Jurkat, Clone E6-1 (cell line): ENCODE data around the gene CKAP2L.

ENCODE experiments used
- DNase-seq: peaks from one replicate; pipeline ENCODE4 v3.0.0-alpha.2; 2011; ENCODE audit warnings: low read depth, low spot score
- H3K4me3 ChIP-seq: 2 replicates; pipeline ENCODE4 v1.5.1; 2011; ENCODE audit warnings: mild to moderate bottlenecking, low read length, control low read depth, moderate library complexity

Gene CKAP2L

DNA sequence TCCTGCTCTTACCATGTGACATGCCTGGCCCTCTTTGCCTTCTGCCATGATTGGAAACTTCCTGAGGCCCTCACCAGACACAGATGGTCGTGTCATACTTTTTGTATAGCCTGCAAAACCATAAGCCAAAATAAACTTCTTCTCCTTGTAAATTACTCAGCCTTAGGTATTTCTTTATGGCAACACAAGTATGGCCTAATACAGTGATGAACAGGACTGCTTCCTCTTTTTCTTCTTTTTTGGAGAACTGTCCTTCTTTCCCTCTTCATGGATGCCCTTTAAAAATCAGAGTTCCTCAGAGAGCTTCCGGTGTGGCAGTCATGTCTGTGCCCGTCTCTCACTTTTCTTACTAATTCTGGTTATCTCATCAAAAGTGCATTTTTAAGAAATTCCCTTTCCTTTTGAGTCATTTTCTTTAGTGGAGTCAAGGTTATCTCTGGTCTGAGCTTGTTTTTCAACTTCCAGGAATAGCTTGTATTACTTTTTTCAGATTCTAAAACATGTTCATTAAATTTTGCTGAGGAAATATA is 29.1 kb upstream of the CKAP2L start:
- no peak overlapping the region for H3K4me3 ChIP-seq

DNA sequence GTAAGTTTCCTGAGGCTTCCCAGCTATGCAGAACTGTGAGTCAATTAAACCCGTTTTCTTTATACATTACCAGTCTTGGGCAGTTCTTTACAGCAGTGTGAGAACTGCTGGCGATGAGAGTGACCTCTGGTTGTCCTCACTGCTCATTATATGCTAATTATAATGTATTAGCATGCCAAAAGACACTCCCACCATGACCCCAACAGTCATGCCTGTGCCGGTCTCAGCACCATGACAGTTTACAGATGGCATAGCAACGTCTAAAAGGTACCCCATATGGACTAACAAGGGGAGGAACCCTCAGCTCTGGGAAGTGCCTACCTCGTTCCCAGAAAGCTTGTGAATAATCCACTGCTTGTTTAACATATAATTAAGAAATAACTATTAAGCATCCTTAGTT is 28.0 kb upstream of the CKAP2L start:
- DNase-seq, result no peak
- H3K4me3 ChIP-seq, result no peak overlapping the region

More for the DNA sequence above, 29.1 kb upstream of the CKAP2L start:
- no peak for DNase-seq

DNA sequence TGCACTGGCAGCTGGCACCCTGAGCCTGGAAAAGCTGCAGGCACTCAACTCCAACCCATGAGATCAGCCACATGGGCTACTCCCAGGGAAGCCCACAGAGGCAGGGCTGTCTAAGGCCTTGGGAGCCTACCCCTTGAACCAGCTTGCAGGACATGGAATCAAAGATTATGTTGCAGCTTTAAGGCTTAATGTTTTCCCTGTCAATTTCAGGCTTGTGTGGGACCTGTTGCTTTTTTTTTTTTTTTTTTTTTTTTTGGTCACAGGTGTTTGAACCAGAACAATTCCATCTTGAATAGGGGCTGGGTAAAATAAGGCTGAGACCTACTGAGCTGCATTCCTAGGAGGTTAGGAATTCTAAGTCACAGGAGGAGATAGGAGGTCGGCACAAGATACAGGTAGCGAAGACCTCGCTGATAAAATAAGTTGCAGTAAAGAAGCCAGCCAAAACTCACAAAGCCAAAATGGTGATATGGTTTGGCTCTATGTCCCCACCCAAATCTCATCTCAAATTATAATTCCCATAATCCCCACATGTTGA is 27.4 kb upstream of the CKAP2L start:
- no peak for DNase-seq
- H3K4me3 ChIP-seq, result no peak overlapping the region

DNA sequence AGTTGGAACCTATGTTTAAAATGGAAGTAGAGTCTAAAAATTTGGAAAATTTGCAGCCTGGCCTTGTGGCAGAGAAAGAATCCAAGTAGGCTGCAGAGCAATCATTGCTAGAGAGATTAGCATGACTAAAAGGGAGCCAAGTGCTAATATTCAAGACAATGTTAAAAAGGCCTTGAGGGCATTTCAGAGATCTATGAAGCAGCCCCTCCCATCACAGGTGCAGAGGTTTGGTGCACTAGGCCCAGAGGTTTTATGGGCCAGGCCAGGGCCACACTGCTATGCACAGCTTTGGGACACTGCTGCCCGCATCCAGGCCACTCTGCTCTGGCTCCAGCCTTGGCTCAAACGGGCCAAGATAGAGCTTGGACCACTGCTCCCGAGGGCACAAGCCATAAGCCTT is 26.6 kb upstream of the CKAP2L start:
- H3K4me3 ChIP-seq, result no peak overlapping the region
- no peak for DNase-seq

DNA sequence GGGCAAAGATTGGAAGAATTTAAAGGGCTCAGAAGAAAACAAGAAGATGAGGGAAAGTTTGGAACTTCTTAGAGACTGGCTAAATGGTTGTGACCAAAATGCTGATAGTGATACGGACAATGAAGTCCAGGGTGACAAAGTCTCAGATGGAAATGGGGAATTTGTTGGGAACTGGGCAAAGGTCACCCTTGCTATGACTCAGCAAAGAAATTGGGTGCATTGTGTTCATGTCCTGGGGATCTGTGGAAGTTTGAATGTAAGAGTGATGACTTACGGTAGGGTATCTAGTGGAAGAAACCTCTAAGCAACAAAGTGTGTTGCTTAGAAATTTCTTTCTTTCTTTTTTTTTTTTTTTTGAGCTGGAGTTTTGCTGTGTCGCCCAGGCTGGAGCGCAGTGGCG is 25.9 kb upstream of the CKAP2L start:
- no peak for DNase-seq
- no peak overlapping the region for H3K4me3 ChIP-seq

DNA sequence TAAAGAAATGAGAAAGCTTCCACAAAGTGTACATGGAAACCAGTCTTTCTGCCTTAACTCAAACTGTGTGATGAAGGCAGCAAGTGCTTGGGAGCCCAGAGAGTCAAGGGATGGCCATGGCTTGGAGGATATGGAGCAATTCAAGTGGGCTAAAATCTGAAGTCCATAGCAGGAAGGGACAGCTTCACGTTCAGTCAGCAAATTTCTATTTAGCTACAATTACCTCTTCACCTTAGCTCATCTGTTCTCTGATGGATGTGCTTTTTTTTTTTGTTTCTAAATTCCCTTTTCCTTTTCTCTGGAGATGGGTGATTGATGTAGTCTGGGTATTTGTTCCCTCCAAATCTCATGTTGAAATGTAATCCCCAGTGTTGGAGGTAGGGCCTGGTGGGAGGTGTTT is 24.8 kb upstream of the CKAP2L start:
- DNase-seq, result no peak
- no peak overlapping the region for H3K4me3 ChIP-seq

DNA sequence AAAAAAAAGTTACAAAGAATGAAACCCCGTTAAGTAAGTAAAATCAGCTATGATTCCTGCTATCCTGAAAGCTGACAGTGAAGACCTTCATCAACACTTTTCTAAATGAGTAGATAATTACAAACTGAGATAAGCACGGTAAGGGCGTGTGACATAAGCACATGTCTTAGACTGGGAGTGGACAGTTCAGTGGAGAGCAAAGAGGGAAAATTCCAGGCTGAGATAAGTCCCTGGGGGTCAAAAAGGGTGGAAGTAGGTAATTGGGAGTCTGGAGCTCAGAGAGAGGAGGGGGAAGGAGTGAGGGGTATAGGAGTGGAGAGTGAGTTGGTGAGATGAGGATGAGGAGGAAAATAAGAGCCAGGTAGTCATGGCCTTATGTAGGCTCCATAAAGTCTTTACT is 24.2 kb upstream of the CKAP2L start:
- no peak overlapping the region for H3K4me3 ChIP-seq
- no peak for DNase-seq

DNA sequence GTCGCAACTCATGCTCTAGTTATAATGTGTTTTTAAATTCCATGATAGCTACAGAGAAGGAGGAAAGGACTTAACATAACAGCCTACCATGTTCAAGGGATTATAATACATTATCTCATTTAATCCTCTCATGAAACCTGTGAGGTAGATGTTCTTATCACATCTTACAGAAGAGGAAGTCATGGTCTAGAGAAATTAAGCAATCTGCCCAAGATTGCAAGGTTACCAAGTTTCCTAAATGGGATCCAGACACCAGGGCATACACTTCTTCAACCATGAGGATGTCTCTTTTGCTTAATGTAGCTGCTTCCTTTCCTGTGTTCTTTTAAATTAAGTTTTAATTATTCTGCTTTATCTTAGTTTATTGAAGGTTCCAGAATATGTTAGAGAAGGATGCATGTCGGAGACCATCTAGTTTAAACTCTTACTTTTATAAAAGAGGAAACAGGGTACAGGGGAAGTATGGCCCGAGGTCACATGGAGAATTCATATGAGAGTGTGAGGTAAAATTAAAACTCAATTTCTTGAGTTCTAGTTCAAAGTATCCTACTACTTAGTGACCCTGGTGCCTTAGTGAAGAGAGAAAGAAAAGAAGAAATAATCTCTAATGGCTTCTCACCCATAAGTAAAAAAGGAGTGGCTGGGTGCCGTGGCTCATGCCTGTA is 23.5 kb upstream of the CKAP2L start:
- no peak for DNase-seq
- H3K4me3 ChIP-seq, result no peak overlapping the region

DNA sequence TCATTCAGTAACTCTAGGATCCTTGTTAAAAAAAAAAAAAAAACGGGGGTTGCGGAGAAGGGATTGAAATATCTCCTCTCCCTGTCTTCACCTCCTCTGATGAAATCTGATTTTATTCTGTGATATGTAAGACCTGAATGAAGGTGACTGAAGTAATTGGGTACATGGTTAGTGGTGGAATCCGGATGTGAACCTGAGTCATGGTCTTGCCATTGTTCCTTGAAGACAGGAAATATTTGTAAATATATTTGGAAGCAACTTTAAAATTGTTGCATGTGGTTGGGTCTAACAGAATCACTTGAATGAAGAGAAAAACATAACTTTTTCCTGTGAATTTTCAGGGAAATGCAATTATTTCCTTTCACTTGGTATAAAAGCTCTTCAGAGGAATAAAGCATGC is 22.9 kb upstream of the CKAP2L start:
- H3K4me3 ChIP-seq, result no peak overlapping the region
- no peak for DNase-seq

DNA sequence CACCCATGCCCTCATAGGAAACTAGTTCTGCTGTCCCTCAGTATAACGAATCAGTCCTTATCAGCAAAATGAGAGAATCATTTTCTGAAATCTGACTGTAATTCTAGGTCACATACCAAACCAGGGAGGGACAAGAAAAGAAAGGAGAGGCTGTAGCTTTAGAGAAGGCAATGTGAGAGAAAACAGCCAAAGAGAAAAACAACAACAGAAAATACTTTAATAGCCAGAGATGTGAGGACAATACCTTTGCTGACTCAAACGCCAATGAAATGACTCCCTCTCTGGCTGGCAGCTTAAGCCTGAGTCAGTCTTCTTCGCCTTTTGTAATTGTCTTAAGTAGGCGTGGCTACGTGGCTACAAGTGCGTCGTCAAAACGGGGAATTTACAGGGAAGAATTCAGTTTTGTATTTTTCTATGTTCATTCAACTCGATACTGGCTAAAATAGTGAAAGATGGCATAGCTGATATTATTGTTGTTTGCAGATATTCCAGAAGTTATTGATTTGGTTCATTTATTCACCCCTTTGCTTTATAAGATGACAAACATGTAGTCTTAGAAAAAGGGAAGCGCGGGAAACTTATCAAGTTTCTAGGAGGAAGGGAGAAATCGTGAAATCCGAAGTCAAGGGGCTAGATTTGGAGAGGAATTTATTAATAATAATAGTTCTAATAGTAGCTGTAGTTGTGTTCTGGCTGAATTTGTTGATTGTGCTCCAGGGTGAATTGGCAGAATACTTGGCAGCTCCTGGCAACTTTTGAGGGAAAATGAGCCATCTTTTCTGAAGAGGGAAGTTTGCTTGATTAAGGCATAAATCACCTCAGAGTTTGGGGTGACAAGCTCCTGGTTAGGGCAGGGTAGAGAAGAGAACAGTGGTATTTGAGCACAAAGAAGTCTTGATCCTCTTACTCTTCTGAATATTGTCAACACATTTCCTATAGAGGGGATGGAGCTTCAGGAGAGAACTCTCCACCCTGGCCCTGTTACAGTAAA is 20.1 kb upstream of the CKAP2L start, which contains the start of gene IL1A:
Gene IL1A (minus strand): TSS at position 295 of the 991 bp plus-strand sequence. CDS start 723 bp downstream, outside the sequence.
- no peak within 1 kb of the TSS for H3K4me3 ChIP-seq
- DNase-seq, result no peak

DNA sequence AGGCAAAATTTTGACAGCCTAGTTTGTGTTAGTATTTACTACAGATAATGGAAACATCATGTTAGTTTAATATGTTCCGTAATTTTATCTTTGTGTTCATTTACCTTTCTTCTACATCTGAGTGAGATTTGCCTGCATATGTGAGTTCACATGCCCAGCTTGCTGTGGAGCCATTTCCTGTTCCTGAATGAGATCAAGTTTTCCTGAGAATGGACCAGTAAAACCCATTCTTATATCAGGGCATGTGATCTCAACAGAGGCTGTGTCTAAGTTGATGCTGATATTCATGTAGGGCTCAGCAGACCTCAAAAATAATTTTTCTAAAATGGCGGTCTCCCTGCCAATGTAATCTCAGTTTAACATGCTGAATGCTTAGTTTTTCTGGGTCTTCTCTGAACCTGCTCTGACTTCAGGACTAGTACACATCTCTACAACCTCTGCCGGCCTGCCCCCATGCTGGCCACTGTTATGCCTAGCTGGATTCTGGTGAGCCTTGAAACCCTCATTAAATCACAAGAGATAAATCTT is 18.8 kb upstream of the CKAP2L start:
- H3K4me3 ChIP-seq, result no peak overlapping the region
- no peak for DNase-seq

DNA sequence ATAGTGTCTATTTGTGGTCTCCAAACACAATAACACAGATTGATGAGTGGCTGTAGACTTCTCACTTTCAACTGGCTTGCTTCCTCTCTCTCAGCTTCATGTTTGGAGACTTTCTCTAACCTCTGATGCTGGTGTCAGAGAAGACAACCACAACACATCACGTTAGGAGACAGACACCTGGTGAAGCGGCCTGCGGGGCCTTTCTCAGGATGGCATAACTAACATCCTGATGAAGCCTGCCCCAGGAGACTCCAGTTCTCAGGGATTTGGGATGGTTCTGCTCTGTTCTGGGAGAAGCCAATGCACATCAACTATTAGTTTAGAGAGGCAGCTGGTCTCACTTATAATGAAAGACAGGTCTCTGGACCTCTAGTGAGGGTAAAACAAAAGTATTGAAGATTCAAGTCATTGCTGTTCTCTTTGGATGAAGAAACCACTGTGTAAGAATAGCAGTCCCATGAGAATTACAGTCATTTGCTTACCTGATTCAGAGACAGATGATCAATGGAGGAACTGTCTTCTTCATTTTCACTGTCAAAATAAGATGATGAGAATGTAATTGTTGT is 17.9 kb upstream of the CKAP2L start:
- no peak for DNase-seq
- no peak overlapping the region for H3K4me3 ChIP-seq

DNA sequence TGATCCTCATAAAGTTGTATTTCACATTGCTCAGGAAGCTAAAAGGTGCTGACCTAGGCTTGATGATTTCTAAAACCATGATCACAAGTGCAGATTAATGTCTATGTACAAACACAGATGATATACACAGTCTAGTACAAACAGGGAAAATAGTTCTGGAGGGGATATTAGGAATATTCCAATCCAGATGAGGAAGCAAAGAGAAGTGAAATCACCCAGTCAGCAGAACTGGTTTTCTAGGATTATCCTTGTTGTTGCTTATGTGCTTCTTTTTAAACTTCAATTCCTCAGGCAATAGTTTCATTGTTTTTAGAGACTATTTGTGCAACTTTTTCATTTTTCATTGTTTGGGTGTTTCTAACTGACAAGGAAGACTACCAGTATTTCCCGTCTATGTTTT is 15.2 kb upstream of the CKAP2L start:
- no peak overlapping the region for H3K4me3 ChIP-seq

DNA sequence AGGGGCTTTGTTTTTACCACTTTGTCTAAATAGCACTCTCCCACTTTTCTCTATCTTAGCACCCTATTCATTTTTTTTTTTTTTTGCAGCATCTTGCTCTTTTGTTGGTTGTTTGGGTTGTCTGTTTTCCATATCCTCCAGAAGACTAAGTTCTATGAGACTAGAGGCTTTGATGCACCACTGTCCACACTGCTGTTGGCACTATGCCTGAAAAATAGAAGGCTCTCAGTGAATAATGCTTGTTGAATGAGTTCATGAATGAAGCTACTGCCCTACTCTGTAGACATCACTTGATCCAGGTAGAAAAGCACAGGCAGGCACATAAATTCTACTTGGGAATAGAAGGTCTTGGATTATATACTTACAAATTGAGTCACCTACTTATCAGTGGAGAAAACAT is 12.6 kb upstream of the CKAP2L start:
- no peak overlapping the region for H3K4me3 ChIP-seq
- no peak for DNase-seq

More for the DNA sequence above, 15.2 kb upstream of the CKAP2L start:
- DNase-seq, result no peak

DNA sequence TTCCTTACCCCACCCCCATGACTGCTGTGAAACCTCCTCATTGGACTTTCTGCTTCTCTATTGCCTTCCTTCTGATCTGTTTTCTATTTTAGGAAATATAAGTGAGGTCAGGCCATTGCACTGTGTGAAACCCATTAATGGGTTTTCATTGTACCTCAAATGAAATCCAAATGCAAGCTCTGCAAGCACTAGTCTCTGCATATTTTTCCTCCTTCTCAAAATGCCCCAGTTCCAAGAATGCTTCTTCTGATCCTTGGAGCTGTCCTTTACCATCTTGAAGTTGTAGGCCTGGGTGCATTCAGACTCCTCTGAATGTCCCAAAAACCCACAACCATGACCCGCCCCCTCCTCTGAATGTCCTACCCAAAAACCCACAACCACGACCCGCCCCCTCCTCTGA is 11.7 kb upstream of the CKAP2L start:
- DNase-seq, result no peak
- H3K4me3 ChIP-seq, result no peak overlapping the region

DNA sequence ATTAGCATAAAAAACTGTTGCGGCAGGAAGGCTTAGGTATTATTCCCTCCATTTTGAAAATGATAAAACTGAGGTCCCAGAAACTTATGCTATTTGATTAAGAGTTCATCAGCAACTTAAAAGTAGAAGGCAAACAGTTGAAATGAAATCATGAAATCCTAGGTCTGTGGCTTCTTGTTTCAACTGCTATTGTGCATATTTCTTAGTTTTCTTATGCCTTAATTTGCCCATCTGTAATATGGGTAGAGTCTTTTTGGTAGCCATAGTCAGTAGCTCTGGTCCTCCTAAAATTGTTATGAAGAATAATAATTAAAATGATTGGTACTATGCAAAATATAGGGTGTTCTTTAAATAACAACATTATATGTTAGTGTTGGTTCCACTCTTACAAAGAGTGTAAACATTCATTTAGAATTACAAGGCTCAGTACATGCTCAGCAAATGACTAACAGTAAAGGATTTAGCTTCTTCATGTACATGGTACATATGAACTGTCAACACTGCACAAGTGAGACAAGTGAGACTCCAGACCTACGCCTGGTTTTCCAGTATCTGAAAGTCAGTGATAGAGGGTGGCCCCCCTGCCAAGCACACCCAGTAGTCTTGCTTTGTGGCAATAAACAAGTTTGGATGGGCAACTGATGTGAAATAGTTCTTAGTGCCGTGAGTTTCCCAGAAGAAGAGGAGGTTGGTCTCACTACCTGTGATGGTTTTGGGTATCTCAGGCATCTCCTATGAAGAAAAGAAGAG is 10.3 kb upstream of the CKAP2L start:
- H3K4me3 ChIP-seq, result no peak overlapping the region
- no peak for DNase-seq

DNA sequence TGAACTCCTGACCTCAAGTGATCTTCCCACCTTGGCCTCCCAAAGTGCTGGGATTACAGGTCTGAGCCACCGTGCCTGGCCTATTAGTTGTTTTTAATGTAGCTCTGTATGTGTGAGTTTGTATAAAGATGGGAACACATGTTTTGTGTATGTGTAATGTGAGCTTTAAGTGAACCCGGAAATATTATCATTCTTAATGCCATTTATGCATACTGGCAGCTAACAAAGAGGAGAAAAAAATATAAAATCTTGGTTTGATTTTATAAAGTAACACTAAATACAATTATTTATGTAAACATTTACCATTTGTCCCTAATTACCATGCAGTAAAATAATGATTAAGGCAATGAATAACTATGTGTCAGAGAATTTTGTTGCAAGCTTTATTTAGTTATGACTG is 9.1 kb upstream of the CKAP2L start:
- no peak overlapping the region for H3K4me3 ChIP-seq
- DNase-seq, result no peak

DNA sequence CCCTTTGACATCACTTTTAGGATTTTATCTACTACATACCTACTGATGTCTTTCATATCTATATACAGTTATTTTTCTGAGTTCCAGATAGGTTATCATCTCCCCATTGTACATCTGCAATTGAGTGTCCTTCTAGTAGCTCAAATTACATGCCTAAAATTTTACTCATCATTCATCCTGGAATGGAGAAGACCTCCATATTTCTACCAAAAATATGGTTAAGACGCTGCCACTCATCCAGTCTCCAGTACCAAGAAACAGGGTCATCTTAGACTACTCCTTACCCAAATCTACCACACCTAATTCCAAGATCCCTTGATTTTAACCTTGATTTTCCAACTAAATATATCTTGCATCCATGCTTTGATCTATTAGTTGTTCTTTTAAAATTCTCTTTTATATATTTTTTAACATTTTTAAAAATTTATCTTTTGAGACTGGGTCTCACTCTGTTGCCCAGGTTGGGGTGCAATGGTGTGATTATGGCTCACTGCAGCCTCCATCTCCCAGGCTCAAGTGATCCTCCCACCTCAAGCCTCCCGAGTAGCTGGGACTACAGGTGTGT is 8.6 kb upstream of the CKAP2L start:
- no peak for DNase-seq
- H3K4me3 ChIP-seq, result no peak overlapping the region
